ENCODE measurements around the gene FCRL1. TPM values are rescaled to one million over a fixed set of nuclear protein-coding genes. Genes with fewer than 3 reads are reported as not detected.

Gene FCRL1, protein sequence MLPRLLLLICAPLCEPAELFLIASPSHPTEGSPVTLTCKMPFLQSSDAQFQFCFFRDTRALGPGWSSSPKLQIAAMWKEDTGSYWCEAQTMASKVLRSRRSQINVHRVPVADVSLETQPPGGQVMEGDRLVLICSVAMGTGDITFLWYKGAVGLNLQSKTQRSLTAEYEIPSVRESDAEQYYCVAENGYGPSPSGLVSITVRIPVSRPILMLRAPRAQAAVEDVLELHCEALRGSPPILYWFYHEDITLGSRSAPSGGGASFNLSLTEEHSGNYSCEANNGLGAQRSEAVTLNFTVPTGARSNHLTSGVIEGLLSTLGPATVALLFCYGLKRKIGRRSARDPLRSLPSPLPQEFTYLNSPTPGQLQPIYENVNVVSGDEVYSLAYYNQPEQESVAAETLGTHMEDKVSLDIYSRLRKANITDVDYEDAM
- not detected for polyA plus RNA-seq (2013, experiment 1 of 4)
- polyA plus RNA-seq (2013, experiment 2 of 4): not detected
- not detected for polyA plus RNA-seq (2013, experiment 3 of 4)
- polyA plus RNA-seq (2013, experiment 4 of 4): not detected

DNA sequence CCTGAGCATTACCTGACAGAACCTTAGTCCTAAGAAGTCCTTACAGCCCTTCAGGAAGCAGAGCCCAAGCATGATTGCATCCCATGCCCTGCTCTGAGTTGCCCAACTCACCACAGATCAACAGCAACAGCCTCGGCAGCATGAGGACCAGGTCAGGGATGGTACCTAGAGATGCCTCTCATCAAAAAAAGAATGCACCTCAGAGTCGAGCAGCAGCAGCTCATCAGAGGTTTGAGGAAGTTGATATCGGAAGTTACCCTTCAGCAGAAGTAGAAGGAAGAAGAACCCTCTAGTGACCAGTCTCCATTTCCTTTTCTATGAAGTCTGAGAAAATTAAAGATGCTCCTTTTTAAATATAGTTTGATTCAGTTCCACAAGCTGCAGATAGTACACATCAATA, at the start of gene FCRL1:
TSS of gene FCRL1 (minus strand) at position 225 of the 400 bp plus-strand sequence. CDS start at position 142, 83 bp downstream.
- Histone ChIP-seq H3K27ac (ENCODE audit: insufficient read depth, low read depth, low read length, poor library complexity, severe bottlenecking) (no peak within 1 kb of the TSS), H3K27me3 (ENCODE audit: control insufficient read depth, insufficient read depth, low read length, poor library complexity, severe bottlenecking) (no peaks in the 10 kb centered on the region), H3K4me3 (ENCODE audit: insufficient read depth, low read depth, low read length) (no peak within 1 kb of the TSS), H3K36me3 (ENCODE audit: control insufficient read depth, insufficient read depth, low read length) (no peaks in the 10 kb centered on the region), H3K4me1 (ENCODE audit: control insufficient read depth, insufficient read depth, low read length) (no peaks in the 10 kb centered on the region), H3K9me3 (ENCODE audit: control insufficient read depth, low read length) (no peaks in the 10 kb centered on the region)
- 88 to 98% methylated on average over 3 of the region's 3 CpGs for WGBS, 2 experiments

GRCh38 chr1:157868654-157869053, 48.7 kb upstream of the FCRL1 start:
- 67 to 86% methylated on average over 1 of the region's 1 CpG for WGBS, 2 experiments
- Histone ChIP-seq H3K4me3 (ENCODE audit: insufficient read depth, low read depth, low read length) (no peak overlapping the region), H3K4me1 (ENCODE audit: control insufficient read depth, insufficient read depth, low read length) (no peaks in the 10 kb centered on the region), H3K36me3 (ENCODE audit: control insufficient read depth, insufficient read depth, low read length) (no peaks in the 10 kb centered on the region), H3K27me3 (ENCODE audit: control insufficient read depth, insufficient read depth, low read length, poor library complexity, severe bottlenecking) (no peaks in the 10 kb centered on the region), H3K9me3 (ENCODE audit: control insufficient read depth, low read length) (no peaks in the 10 kb centered on the region), H3K27ac (ENCODE audit: insufficient read depth, low read depth, low read length, poor library complexity, severe bottlenecking) (no peak overlapping the region)

DNA sequence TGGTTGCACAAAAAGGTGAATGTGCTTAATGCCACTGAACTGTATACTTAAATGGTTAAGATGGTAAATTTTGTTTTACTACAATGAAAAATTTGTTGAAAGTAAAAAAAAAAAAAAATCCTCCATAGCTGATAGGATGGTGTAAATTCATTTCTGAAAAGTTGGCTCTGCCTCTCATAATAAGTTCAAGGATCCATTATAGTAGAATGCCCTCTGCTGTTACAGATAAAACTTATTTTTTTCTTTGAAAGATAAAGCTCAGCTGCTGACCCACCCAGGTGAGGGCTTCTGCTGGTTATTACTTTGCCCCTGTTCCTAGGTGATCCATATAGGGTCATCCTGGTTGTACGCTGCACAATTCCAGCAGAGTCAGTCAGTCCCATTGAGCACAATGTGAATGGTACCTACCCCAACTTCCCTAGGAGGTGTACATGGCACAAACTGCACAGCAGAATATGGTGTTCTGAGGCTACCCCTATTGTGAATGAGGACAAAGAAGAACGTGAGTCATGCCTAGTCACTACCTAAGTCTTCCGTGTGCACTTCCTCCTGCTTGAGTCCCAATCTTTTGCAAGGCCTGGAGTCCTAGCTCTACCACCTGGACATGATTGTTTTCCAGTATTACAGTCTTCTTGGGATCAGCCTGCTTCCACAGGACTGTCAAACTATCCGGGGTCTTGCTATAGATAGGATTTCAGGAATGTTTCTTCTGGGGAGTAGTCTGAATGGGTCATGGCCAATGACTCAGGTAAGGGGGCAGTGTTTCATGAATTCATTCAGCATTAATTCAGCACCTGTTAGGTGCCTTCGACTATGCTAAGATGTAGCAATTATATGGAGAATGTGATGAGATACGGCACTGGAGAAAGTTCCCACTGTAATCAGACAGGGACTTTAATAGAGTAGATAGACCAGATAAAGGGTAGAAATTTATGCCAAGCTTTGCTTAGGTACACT, 42.5 kb upstream of the FCRL1 start:
- Histone ChIP-seq H3K36me3 (ENCODE audit: control insufficient read depth, insufficient read depth, low read length) (no peaks in the 10 kb centered on the region), H3K27ac (ENCODE audit: insufficient read depth, low read depth, low read length, poor library complexity, severe bottlenecking) (no peak overlapping the region), H3K27me3 (ENCODE audit: control insufficient read depth, insufficient read depth, low read length, poor library complexity, severe bottlenecking) (no peaks in the 10 kb centered on the region), H3K4me1 (ENCODE audit: control insufficient read depth, insufficient read depth, low read length) (no peaks in the 10 kb centered on the region), H3K4me3 (ENCODE audit: insufficient read depth, low read depth, low read length) (no peak overlapping the region), H3K9me3 (ENCODE audit: control insufficient read depth, low read length) (no peaks in the 10 kb centered on the region)
- WGBS, 2 experiments: 93% methylated on average over 6 of the region's 6 CpGs

DNA sequence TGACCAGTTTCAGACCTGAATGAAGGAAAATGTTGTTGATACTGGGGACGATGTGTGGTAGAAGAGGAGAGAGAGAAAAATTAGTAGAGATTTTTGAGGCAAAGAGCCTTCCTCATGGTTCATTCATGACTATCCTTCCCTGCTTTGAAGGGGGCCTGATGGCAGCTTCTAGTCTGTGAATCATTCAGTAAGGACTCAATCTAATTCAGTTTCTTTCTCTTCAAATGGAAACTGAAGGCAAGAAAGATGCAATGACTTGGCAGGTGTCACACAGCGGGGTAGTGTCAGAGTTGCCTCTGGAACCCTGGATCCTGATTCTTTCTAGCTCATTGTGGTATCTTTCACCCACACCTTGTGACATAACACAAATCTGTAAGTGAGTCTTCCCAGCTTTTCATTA, 36.6 kb upstream of the FCRL1 start:
- Histone ChIP-seq H3K27me3 (ENCODE audit: control insufficient read depth, insufficient read depth, low read length, poor library complexity, severe bottlenecking) (no peaks in the 10 kb centered on the region), H3K9me3 (ENCODE audit: control insufficient read depth, low read length) (no peaks in the 10 kb centered on the region), H3K4me3 (ENCODE audit: insufficient read depth, low read depth, low read length) (no peak overlapping the region), H3K36me3 (ENCODE audit: control insufficient read depth, insufficient read depth, low read length) (no peaks in the 10 kb centered on the region), H3K27ac (ENCODE audit: insufficient read depth, low read depth, low read length, poor library complexity, severe bottlenecking) (no peak overlapping the region), H3K4me1 (ENCODE audit: control insufficient read depth, insufficient read depth, low read length) (no peaks in the 10 kb centered on the region)
- WGBS, 2 experiments: 91 to 92% methylated on average over 2 of the region's 2 CpGs

- H3K9me3 ChIP-seq (ENCODE audit: control insufficient read depth, low read length): no peaks in the 10 kb centered on the region
- no peak overlapping the region for H3K27ac ChIP-seq (ENCODE audit: insufficient read depth, low read depth, low read length, poor library complexity, severe bottlenecking)
- H3K27me3 ChIP-seq (ENCODE audit: control insufficient read depth, insufficient read depth, low read length, poor library complexity, severe bottlenecking): no peaks in the 10 kb centered on the region
- 88 to 89% methylated on average over 3 of the region's 3 CpGs for WGBS, 2 experiments
- no peaks in the 10 kb centered on the region for H3K4me1 ChIP-seq (ENCODE audit: control insufficient read depth, insufficient read depth, low read length)
- no peak overlapping the region for H3K4me3 ChIP-seq (ENCODE audit: insufficient read depth, low read depth, low read length)
- H3K36me3 ChIP-seq (ENCODE audit: control insufficient read depth, insufficient read depth, low read length): no peaks in the 10 kb centered on the region
These were observed 32.6 kb upstream of the FCRL1 start for GRCh38 chr1:157852476-157852875.

- no peak overlapping the region for H3K4me3 ChIP-seq (ENCODE audit: insufficient read depth, low read depth, low read length)
- H3K9me3 ChIP-seq (ENCODE audit: control insufficient read depth, low read length): no peaks in the 10 kb centered on the region
- no peaks in the 10 kb centered on the region for H3K36me3 ChIP-seq (ENCODE audit: control insufficient read depth, insufficient read depth, low read length)
- H3K27me3 ChIP-seq (ENCODE audit: control insufficient read depth, insufficient read depth, low read length, poor library complexity, severe bottlenecking): no peaks in the 10 kb centered on the region
- 87 to 97% methylated on average over 2 of the region's 2 CpGs for WGBS, 2 experiments
- no peaks in the 10 kb centered on the region for H3K4me1 ChIP-seq (ENCODE audit: control insufficient read depth, insufficient read depth, low read length)
- no peak overlapping the region for H3K27ac ChIP-seq (ENCODE audit: insufficient read depth, low read depth, low read length, poor library complexity, severe bottlenecking)
These were observed 29.4 kb upstream of the FCRL1 start for GRCh38 chr1:157849229-157849875.

DNA sequence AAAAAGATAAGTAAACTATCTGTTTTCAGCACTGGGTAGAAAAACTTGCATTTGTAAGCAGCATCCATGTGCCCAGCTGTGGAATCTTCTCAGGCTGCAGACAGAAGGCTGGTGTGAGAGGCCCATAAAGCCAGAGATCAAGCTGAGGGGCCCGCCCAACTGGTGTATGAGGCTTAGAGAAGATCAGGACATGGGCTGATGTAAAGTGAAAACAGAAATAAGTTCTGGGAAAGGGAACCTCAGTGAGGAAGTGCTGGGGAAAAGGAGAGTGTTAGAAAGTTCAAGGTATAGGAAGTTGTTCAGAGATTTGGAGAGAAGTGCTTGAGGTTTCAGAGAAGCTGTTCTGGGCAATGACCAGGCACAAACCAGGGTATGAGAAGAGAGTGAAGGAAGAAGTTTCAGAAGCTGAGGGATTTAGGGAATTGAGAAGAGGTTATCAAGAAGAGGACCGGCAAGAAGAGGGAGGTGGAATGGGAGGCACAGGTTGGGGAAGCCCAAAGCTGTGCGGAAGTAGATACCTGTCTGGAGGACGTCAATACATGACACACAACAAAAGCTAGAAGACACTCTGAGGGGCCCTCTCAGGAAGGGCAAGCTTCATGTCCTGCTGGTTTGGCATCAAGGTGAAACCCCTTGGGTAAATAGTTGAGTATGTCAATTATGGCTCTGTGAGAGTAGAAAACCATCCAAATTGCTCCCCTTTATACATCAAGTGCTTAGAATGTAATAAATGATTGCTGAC, 24.3 kb upstream of the FCRL1 start:
- WGBS, 2 experiments: 93 to 96% methylated on average over 4 of the region's 4 CpGs

GRCh38 chr1:157842939-157843338, 23.0 kb upstream of the FCRL1 start:
- no peaks in the 10 kb centered on the region for H3K4me1 ChIP-seq (ENCODE audit: control insufficient read depth, insufficient read depth, low read length)
- 95 to 100% methylated on average over 1 of the region's 1 CpG for WGBS, 2 experiments
- H3K27me3 ChIP-seq (ENCODE audit: control insufficient read depth, insufficient read depth, low read length, poor library complexity, severe bottlenecking): no peaks in the 10 kb centered on the region

More for the DNA sequence above, 24.3 kb upstream of the FCRL1 start:
- no peaks in the 10 kb centered on the region for H3K36me3 ChIP-seq (ENCODE audit: control insufficient read depth, insufficient read depth, low read length)
- no peak overlapping the region for H3K27ac ChIP-seq (ENCODE audit: insufficient read depth, low read depth, low read length, poor library complexity, severe bottlenecking)
- no peaks in the 10 kb centered on the region for H3K27me3 ChIP-seq (ENCODE audit: control insufficient read depth, insufficient read depth, low read length, poor library complexity, severe bottlenecking)
- no peaks in the 10 kb centered on the region for H3K4me1 ChIP-seq (ENCODE audit: control insufficient read depth, insufficient read depth, low read length)
- H3K9me3 ChIP-seq (ENCODE audit: control insufficient read depth, low read length): no peaks in the 10 kb centered on the region
- no peak overlapping the region for H3K4me3 ChIP-seq (ENCODE audit: insufficient read depth, low read depth, low read length)

DNA sequence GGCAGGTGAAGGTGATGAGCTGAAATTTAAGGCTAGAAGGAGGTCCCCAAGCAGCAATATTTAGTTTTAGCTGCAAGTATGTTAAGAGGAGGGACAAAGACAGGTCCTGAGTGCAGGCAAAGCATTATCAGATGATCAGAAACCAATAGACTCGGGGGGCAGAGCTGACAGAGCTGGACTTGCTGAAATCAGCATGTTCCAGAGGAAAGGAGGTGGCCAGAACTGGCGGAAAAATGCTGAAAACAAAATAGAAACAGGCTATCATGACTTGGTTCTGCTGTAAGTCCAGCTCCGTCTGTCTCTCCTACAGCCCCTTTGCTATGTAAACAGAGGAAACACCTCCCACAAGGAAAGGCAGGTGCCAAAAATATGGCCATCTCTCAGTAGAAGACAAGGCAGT, 21.8 kb upstream of the FCRL1 start, which contains the start of gene CD5L:
TSS of gene CD5L (minus strand) at position 101 of the 400 bp plus-strand sequence. CDS start 107 bp downstream, outside the sequence.
- 90% methylated on average over 3 of the region's 3 CpGs for WGBS, 2 experiments
- Histone ChIP-seq H3K4me1 (ENCODE audit: control insufficient read depth, insufficient read depth, low read length) (no peaks in the 10 kb centered on the region), H3K27ac (ENCODE audit: insufficient read depth, low read depth, low read length, poor library complexity, severe bottlenecking) (no peak within 1 kb of the TSS), H3K27me3 (ENCODE audit: control insufficient read depth, insufficient read depth, low read length, poor library complexity, severe bottlenecking) (no peaks in the 10 kb centered on the region), H3K36me3 (ENCODE audit: control insufficient read depth, insufficient read depth, low read length) (no peaks in the 10 kb centered on the region), H3K9me3 (ENCODE audit: control insufficient read depth, low read length) (no peaks in the 10 kb centered on the region), H3K4me3 (ENCODE audit: insufficient read depth, low read depth, low read length) (no peak within 1 kb of the TSS)

More at GRCh38 chr1:157842939-157843338, 23.0 kb upstream of the FCRL1 start:
- Histone ChIP-seq H3K4me3 (ENCODE audit: insufficient read depth, low read depth, low read length) (no peak overlapping the region), H3K27ac (ENCODE audit: insufficient read depth, low read depth, low read length, poor library complexity, severe bottlenecking) (no peak overlapping the region), H3K9me3 (ENCODE audit: control insufficient read depth, low read length) (no peaks in the 10 kb centered on the region), H3K36me3 (ENCODE audit: control insufficient read depth, insufficient read depth, low read length) (no peaks in the 10 kb centered on the region)
